ENCODE data around the gene CES5A.
"Not testable (repeated sequence)": the region's sequence is repeated elsewhere in the genome, so short reads cannot be mapped to it uniquely, and the experiment has no call there.

DNA sequence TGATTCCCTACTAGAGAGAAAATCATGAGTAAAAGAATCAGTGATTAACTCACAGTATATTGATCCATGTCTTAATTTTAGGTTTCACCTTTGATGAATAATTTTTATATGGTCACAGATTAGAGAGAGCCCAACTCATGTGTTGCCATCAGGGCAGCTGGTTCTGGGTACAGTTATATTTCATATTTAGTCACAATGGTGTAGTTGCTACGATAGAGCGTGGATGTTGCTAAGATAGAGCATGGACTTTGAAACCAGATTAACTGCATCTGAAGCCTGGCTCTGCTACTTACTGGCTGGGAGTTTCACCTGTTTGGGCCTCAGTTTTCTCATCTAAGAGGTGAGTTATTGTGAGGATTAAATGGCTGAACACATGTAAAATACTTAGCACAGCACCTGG is 61.0 kb downstream of the CES5A start:
- not testable (repeated sequence) for TF ChIP-seq POLR2A (IDR thresholded peaks at IDR 0.05)
- TF ChIP-seq, protein P1, sequence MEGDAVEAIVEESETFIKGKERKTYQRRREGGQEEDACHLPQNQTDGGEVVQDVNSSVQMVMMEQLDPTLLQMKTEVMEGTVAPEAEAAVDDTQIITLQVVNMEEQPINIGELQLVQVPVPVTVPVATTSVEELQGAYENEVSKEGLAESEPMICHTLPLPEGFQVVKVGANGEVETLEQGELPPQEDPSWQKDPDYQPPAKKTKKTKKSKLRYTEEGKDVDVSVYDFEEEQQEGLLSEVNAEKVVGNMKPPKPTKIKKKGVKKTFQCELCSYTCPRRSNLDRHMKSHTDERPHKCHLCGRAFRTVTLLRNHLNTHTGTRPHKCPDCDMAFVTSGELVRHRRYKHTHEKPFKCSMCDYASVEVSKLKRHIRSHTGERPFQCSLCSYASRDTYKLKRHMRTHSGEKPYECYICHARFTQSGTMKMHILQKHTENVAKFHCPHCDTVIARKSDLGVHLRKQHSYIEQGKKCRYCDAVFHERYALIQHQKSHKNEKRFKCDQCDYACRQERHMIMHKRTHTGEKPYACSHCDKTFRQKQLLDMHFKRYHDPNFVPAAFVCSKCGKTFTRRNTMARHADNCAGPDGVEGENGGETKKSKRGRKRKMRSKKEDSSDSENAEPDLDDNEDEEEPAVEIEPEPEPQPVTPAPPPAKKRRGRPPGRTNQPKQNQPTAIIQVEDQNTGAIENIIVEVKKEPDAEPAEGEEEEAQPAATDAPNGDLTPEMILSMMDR (IDR thresholded peaks at IDR 0.05 in 4 of 5, conservative IDR thresholded peaks at IDR 0.05 in 1 of 5), result not testable (repeated sequence)
